DND-41 (cell line): ENCODE measurements around the gene PDE6B.

Experiments used
- EZH2 ChIP-seq: IDR thresholded peaks from 3 replicates; pipeline ENCODE4 v1.6.1; 2012; ENCODE audit warnings: borderline replicate concordance, low read depth, mild to moderate bottlenecking, moderate library complexity, low read length, inconsistent platforms; ENCODE audit not compliant: severe bottlenecking
- TF ChIP-seq, protein P1 (sequence below): IDR thresholded peaks from 2 replicates; pipeline ENCODE4 v1.5.1; 2012; ENCODE audit warnings: borderline replicate concordance, low read length, moderate library complexity, mild to moderate bottlenecking; ENCODE audit not compliant: poor library complexity, severe bottlenecking; ENCODE audit errors: extremely low read depth

DNA sequence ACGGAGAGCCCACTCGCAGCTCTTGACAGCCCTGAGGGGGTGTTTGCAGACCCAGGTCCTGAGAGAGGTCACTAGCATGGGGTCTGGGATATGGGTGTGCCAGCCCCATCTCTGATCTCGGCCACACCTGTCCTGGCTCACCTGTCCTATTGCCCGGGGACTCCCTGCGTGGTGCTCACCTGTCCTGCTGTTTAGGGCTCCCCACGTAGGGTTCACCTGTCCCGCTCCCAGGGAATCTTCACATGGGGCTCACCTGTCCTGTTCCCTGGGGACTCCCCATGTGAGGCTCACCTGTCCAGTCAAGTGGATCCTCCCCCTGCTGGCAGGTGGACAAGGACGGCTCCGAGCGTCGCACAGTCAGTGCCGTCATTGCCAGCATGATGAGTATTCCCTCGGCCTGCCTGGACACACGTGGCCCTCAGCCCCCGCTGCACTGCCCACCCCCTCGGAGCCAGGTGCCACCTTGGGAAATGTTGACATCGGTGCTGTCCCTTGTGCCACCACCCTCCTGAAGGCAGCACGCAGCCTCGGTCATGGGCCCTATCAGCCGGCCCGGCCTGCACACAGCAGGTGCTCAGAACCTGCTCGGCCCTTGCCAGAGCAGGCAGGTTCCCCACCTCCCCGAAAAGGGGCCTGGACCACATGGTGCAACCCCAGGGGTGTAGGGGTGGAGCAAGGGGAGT, 57.3 kb downstream of the PDE6B start:
- TF ChIP-seq, protein P1, sequence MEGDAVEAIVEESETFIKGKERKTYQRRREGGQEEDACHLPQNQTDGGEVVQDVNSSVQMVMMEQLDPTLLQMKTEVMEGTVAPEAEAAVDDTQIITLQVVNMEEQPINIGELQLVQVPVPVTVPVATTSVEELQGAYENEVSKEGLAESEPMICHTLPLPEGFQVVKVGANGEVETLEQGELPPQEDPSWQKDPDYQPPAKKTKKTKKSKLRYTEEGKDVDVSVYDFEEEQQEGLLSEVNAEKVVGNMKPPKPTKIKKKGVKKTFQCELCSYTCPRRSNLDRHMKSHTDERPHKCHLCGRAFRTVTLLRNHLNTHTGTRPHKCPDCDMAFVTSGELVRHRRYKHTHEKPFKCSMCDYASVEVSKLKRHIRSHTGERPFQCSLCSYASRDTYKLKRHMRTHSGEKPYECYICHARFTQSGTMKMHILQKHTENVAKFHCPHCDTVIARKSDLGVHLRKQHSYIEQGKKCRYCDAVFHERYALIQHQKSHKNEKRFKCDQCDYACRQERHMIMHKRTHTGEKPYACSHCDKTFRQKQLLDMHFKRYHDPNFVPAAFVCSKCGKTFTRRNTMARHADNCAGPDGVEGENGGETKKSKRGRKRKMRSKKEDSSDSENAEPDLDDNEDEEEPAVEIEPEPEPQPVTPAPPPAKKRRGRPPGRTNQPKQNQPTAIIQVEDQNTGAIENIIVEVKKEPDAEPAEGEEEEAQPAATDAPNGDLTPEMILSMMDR: no peak
- TF ChIP-seq EZH2: no peak
